GM10266 (cell line): ENCODE measurements around the gene ZC3H4.
"Not testable (repeated sequence)": the region's sequence is repeated elsewhere in the genome, so short reads cannot be mapped to it uniquely, and the experiment has no call there.

Source experiments
- DNase-seq: peaks from one replicate; pipeline ENCODE4 v3.0.0; 2012; ENCODE audit errors: extremely low spot score
- TF ChIP-seq, protein P1 (sequence below): IDR thresholded peaks from 2 replicates; pipeline ENCODE4 v1.5.1; 2012; ENCODE audit warnings: mild to moderate bottlenecking, low read depth; ENCODE audit not compliant: control insufficient read depth, insufficient read depth; ENCODE audit errors: missing control alignments

The ZC3H4 gene

GRCh38 chr19:47107202-47107952, 6.2 kb downstream of the ZC3H4 start:
- TF ChIP-seq, protein P1, sequence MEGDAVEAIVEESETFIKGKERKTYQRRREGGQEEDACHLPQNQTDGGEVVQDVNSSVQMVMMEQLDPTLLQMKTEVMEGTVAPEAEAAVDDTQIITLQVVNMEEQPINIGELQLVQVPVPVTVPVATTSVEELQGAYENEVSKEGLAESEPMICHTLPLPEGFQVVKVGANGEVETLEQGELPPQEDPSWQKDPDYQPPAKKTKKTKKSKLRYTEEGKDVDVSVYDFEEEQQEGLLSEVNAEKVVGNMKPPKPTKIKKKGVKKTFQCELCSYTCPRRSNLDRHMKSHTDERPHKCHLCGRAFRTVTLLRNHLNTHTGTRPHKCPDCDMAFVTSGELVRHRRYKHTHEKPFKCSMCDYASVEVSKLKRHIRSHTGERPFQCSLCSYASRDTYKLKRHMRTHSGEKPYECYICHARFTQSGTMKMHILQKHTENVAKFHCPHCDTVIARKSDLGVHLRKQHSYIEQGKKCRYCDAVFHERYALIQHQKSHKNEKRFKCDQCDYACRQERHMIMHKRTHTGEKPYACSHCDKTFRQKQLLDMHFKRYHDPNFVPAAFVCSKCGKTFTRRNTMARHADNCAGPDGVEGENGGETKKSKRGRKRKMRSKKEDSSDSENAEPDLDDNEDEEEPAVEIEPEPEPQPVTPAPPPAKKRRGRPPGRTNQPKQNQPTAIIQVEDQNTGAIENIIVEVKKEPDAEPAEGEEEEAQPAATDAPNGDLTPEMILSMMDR = no peak
- DNase-seq = no peak

DNA sequence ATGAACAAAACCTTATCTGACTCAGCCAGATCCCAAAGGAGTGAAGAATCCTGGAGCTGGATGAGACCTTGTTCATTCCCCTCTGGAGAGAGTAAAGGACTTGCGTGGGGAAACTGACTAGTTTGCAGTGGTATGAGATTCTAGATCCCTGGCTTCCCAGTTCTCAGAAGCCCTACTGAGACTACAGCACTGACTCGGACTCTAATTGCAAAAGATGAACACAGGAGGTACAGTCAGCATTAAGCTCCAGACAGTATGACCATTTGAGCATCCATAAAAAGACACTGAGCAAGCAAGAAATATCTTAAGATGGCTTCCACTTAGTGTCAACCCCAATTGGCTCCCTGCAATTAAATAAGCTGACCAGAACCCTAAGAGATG, 6.8 kb downstream of the ZC3H4 start:
- TF ChIP-seq, protein P1 = no peak

GRCh38 chr19:47105874-47106273, 7.7 kb downstream of the ZC3H4 start:
- TF ChIP-seq, protein P1 = no peak
- DNase-seq = no peak

More for the DNA sequence above, 6.8 kb downstream of the ZC3H4 start:
- no peak for DNase-seq

DNA sequence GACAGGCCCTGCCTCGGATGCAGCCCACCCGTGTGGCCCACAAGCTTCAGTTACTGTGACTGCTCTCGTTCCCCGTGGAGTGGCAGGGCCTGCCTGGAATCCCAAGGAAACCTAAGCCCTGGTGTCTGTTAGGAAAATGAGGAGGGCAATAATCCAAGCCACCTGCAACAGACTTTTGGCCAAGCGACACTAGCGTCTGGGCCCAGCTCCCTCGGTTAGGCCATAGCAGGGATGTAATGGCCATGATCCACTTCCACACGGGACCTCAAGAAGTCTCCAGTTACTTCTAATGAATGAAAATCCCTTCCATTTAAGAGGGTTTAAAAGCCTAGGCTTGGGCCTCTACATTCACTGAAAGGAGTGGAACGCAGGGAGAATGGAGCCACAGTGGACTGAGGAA, 8.9 kb downstream of the ZC3H4 start:
- TF ChIP-seq, protein P1 = no peak
- no peak for DNase-seq

GRCh38 chr19:47102346-47103060, 11.1 kb downstream of the ZC3H4 start:
- TF ChIP-seq, protein P1 = no peak
- no peak for DNase-seq

DNA sequence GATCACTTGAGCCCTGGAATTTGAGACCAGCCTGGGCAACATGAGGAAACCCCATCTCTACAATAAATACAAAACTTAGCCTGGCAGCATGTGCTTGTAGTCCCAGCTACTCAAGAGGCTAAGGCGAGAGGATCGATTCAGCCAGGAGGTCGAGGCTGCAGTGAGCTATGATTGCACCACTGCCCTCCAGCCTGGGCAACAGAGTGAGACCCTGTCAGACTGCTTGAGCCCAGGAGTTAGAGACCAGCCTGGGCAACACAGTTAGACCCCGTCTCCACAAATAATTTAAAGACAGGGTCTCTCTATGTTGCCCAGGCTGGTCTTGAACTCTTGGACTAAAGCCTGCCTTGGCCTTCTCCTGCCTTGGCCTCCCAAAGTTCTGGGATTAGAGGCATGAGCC, 12.5 kb downstream of the ZC3H4 start:
- DNase-seq = not testable (repeated sequence)

- TF ChIP-seq, protein P1 = no peak
- no peak for DNase-seq
Observed at GRCh38 chr19:47100290-47100689, 13.3 kb downstream of the ZC3H4 start.

DNA sequence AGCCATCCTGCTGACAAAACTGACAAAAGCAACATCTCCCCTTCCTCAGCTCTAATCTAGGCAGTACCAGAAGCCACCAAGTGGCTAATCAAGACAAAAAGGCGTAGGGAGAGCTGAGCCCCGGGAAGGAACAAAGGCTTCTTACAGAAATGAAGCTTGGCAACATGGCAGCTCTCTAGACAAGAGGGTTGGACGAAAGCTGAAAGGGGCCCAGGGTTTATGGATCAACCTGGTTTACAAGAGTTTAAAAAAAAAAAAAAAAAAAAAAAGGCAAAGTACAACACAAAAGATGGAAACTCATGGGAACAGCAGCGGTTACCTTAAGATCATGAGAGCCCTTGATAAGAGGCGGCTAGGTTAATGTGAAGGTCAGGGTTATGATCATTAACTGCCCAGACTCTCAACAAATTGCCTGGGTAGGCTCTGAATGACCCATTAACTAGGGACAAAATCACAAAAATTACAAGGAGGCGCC, 14.0 kb downstream of the ZC3H4 start:
- TF ChIP-seq, protein P1 = no peak
- no peak for DNase-seq
